ENCODE results near the gene ABCC4. TPM values are rescaled to one million over a fixed set of nuclear protein-coding genes. Genes with fewer than 3 reads are reported as not detected.

Gene ABCC4
- total RNA-seq, 1 experiment from 2014 or later = 26.3 TPM

DNA sequence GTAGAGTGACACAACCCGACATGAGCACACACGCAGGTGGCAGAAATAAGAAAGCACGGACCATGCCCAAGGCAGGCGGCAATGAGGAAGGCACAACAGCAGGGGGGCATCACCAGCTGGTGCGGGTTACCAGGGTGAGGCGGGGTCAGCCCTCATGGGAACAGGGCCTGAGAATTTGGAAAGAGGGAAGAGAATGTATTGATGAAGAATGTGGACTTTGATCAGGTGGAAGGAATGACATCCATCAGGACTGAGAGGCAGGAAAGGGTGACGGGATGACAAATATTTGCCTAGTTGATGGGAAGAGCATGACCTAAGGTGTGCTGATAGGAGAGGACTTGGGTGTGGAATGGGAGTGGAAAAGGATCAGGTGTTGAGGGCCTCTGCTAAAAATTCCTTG lies 177.5 kb downstream of the ABCC4 start:
- ATAC-seq (no peak), DNase-seq (ENCODE audit: low read depth, low spot score) (no peak)
- Histone ChIP-seq H3K27me3 (ENCODE audit: insufficient read depth, low read length) (no peaks in the 10 kb centered on the region), H4K20me1 (ENCODE audit: insufficient read depth) (no peaks in the 10 kb centered on the region), H3K9me3 (ENCODE audit: control insufficient read depth in 1 of 2, insufficient read depth in 1 of 2, low read depth in 1 of 2, low read length in 2 of 2) (no peaks in the 10 kb centered on the region), H3K27ac (ENCODE audit: low read depth, low read length) (no peak overlapping the region), H3K4me2 (ENCODE audit: low read length) (no peak overlapping the region), H3K79me2 (ENCODE audit: insufficient read depth, low read length) (no peaks in the 10 kb centered on the region), H2AFZ (ENCODE audit: low read depth, low read length, poor library complexity, severe bottlenecking) (no peak overlapping the region), H3K9me2 (ENCODE audit: insufficient read depth) (no peaks in the 10 kb centered on the region), H3K9ac (ENCODE audit: low read length) (no peak overlapping the region), H3K4me3 (replicated peaks in 1 of 2; ENCODE audit: low read depth in 1 of 2, low read length in 2 of 2) (no peak overlapping the region), H3K36me3 (ENCODE audit: control insufficient read depth in 1 of 2, insufficient read depth in 2 of 2, low read length in 2 of 2) (no peaks in the 10 kb centered on the region), H3K4me1 (ENCODE audit: control insufficient read depth in 1 of 2, insufficient read depth in 2 of 2, low read length in 2 of 2) (no peaks in the 10 kb centered on the region)
- intact Hi-C loops (cut with micrococcal nuclease) = no loop called here
- no peak for TF ChIP-seq SRF (IDR thresholded peaks at IDR 0.05; ENCODE audit: low read depth)
- no peak for TF ChIP-seq EGR1 (IDR thresholded peaks at IDR 0.05; ENCODE audit: low read depth)
- TF ChIP-seq ZNF274 (IDR thresholded peaks at IDR 0.05; ENCODE audit: low read depth, low read length) = no peak
- TF ChIP-seq ELF1 (IDR thresholded peaks at IDR 0.05; ENCODE audit: borderline replicate concordance, low read depth) = no peak
- TF ChIP-seq EZH2phosphoT487 (IDR thresholded peaks at IDR 0.05; ENCODE audit: borderline replicate concordance) = no peak
- TF ChIP-seq, protein P1, sequence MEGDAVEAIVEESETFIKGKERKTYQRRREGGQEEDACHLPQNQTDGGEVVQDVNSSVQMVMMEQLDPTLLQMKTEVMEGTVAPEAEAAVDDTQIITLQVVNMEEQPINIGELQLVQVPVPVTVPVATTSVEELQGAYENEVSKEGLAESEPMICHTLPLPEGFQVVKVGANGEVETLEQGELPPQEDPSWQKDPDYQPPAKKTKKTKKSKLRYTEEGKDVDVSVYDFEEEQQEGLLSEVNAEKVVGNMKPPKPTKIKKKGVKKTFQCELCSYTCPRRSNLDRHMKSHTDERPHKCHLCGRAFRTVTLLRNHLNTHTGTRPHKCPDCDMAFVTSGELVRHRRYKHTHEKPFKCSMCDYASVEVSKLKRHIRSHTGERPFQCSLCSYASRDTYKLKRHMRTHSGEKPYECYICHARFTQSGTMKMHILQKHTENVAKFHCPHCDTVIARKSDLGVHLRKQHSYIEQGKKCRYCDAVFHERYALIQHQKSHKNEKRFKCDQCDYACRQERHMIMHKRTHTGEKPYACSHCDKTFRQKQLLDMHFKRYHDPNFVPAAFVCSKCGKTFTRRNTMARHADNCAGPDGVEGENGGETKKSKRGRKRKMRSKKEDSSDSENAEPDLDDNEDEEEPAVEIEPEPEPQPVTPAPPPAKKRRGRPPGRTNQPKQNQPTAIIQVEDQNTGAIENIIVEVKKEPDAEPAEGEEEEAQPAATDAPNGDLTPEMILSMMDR (IDR thresholded peaks at IDR 0.05 in 2 of 3, conservative IDR thresholded peaks at IDR 0.05 in 1 of 3; ENCODE audit: borderline replicate concordance in 1 of 3, insufficient read depth in 1 of 3, low read depth in 2 of 3, low read length in 2 of 3) = no peak
- no peak for TF ChIP-seq MAX (IDR thresholded peaks at IDR 0.05)
- no peak for TF ChIP-seq REST (IDR thresholded peaks at IDR 0.05; ENCODE audit: low read depth)
- TF ChIP-seq, protein P2, sequence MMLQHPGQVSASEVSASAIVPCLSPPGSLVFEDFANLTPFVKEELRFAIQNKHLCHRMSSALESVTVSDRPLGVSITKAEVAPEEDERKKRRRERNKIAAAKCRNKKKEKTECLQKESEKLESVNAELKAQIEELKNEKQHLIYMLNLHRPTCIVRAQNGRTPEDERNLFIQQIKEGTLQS (IDR thresholded peaks at IDR 0.05) = no peak
- BruUV-seq (replicated peaks) = no TSS peak
- CTCF ChIA-PET = no interaction called here
- POLR2A ChIA-PET = no interaction called here
- RAD21 ChIA-PET (ENCODE audit: low non-redundant PET in 1 of 2, low total read pairs in 2 of 2, uncharacterized antibody in 2 of 2, unreplicated experiment in 2 of 2) = no interaction called here
